RCC 7860 (cell line): Measurements from ENCODE around the gene ZNF337.
"Not testable (repeated sequence)": the region's sequence is repeated elsewhere in the genome, so short reads cannot be mapped to it uniquely, and the experiment has no call there.

Experiments used
- DNase-seq: peaks from one replicate; pipeline ENCODE4 v3.0.0-alpha.2; 2015; ENCODE audit warnings: low spot score
- FAIRE-seq: peaks from 2 replicates; lab custom pipeline; 2012; peaks lifted over from hg19 to GRCh38; lab: Jason Lieb, UNC

Gene ZNF337

DNA sequence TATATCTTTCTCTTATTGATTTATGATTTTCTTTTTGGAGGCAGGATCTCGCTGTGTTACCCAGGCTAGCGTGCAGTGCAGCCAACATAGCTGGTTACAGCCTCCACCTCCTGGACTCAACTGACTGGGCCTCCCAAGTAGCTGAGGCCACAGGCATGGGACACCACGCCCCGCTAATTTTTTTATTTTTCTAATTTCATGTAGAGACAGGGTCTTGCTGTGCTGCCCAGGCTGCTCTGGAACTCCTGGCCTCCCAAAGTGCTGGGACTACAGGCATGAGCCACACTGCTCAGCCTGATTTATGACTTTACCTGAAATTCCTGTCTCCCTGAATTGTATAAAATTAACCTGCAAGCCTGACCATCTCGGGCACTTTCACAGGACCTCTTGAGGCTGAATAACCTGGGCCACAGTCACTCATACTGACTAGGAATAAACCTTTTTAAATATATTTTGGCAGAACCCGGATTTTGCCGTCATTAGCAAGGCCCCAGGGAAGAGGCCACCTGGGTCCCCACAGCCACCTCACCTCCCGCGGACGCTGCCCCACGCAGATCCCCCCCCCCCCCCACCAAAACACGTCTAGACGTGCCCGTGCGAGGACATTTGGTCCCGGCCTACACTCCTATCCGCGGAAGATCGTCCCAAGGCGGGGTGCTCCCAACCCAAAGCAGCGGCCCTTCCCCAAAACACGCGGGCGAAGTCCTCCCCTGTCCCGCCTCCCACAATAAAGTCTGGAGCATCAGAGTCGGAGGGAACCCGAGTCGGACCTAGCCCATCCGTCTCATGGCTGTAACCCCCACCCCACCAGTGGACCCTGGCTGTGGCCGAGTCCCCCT is 902 bp downstream of the ZNF337 start:
- no peak for FAIRE-seq
- DNase-seq, result no peak

GRCh38 chr20:25692499-25692898 is 4.2 kb downstream of the ZNF337 start:
- DNase-seq, result no peak
- no peak for FAIRE-seq

DNA sequence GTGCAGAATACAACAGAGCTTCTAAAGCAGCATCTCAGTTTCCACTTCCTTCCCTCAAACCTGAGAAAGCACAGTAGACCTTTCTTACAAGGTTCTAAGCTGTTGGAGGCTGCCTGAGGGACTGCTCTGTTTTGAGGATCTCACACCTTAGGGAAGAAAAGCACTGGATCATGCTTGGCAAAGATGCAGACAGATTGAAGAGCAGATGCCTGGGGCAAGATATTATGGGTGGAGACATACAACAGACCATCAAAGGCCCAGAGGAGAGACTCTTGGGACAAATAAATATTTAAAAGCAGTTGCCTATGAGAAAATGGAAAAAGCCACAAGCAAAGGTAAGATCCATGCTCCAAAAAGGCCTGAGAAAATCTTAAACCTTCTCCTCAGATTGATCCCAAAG is 6.2 kb downstream of the ZNF337 start:
- DNase-seq (no peak), FAIRE-seq (no peak)

GRCh38 chr20:25686081-25687067 is 10.3 kb downstream of the ZNF337 start:
- no peak for DNase-seq
- FAIRE-seq, result no peak

- FAIRE-seq, result no peak
- DNase-seq, result no peak
Observed at GRCh38 chr20:25685276-25686080, 11.2 kb downstream of the ZNF337 start.

DNA sequence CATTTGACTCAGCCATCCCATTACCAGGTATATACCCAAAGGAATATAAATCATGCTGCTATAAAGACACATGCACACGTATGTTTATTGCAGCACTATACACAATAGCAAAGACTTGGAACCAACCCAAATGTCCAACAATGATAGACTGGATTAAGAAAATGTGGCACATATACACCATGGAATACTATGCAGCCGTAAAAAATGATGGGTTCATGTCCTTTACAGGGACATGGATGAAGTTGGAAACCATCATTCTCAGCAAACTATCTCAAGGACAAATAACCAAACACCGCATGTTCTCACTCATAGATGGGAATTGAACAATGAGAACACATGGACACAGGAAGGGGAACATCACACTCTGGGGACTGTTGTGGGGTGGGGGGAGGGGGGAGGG is 12.8 kb downstream of the ZNF337 start:
- not testable (repeated sequence) for DNase-seq, FAIRE-seq

DNA sequence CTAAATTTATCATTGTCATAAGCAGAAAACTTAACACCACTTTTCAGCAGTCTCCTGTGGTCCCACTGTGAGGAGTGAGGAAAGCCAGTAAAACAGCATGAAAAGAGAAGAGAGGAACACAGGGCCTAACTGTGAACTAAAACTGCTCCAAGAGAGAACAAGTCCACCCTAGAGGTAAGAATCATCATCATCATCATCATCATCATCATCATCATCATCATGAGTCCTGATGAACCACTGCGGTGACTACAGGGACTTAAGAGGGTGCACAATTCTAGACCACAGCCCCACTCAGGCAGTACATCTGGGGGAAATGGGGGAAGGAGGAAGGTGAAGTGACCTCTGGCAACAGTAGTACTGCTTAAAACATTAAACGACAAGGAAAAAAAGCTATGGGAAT is 13.6 kb downstream of the ZNF337 start:
- no peak for DNase-seq

GRCh38 chr20:25676164-25676809 is 20.4 kb downstream of the ZNF337 start:
- DNase-seq (peak; percentile 20), FAIRE-seq (no peak)

More for the DNA sequence above, 13.6 kb downstream of the ZNF337 start:
- FAIRE-seq, result no peak

DNA sequence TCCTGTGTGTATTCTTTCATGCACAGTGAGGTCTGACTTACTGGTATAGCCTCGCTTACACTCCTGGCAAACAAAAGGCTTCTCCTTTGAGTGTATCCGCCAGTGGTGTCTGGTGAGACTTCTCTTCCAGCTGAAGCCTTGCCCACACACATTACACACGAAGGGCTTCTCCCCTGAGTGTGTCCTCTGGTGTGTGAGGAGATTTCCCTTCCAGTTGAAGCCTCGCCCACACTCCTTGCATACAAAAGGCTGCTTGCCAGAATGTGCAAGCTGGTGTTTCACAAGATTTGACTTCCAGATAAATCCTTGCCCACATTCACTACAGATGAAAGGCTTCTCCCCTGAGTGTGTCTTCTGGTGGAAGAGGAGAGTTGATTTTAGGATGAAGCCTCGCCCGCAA is 21.5 kb downstream of the ZNF337 start:
- no peak for FAIRE-seq
- DNase-seq, result no peak

DNA sequence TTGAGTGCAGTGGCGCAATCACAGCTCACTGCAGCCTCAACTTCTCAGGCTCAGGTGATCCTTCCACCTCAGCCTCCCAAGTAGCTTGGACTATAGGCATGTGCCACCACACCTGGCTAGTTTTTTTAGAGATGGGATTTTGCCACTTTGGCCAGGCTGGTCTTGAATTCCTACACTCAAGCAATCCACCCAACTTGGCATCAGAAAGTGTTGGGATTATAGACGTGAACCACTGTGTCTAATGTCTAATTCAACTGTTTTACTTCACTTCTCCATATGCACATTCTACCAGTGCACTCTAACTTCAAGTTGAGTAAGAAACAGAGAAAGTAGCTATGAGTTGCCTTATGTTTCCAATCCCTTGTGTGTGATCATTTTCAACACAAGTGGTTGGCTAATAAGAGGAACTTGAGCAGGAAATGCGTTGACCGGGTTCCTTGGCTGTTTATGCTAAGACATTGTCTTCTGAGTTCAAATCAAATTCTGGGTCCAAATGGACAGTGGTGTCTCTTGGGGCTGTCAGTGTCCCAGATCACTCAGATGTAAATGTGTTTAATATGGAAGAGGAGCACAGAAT is 23.9 kb downstream of the ZNF337 start:
- FAIRE-seq (no peak), DNase-seq (no peak)

DNA sequence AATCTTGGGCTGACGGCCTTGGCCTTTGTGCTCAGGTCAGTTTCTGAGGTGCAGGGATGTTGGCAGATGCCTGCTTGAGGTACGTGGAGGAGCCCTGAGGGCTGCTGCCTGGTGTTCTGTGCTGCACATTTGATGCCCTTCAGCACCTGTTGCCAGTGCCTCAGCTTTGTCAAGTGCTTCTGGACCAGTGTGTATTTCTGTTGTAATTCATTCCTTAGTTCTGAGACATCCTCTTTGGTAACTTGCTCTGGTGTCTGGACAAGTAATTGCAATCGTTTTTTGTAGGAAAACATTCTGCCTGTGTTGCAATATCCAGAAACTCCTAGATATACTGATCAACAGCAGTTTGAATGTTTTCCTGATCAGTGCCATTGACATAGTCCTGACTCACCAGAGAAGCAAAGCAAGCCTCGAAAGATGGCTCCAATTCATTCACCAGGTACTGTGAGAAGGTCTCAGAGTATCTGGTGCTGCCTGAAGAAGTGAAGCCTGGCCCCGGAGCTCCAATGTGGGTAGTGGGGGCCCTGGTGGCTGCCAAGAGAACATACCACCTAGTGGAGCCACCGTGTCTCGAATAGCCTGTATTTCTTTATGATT is 26.7 kb downstream of the ZNF337 start:
- DNase-seq, result no peak
- FAIRE-seq, result no peak

- DNase-seq, result no peak
- FAIRE-seq, result no peak
Observed at GRCh38 chr20:25668446-25668845, 28.2 kb downstream of the ZNF337 start.

- DNase-seq (no peak), FAIRE-seq (no peak)
Observed at GRCh38 chr20:25659999-25660398, 36.7 kb downstream of the ZNF337 start.

GRCh38 chr20:25654487-25654886 is 42.2 kb downstream of the ZNF337 start:
- no peak for FAIRE-seq
- no peak for DNase-seq

GRCh38 chr20:25652866-25653265 is 43.8 kb downstream of the ZNF337 start:
- FAIRE-seq, DNase-seq: not testable (repeated sequence)

GRCh38 chr20:25644814-25645213 is 51.8 kb downstream of the ZNF337 start:
- no peak for DNase-seq
- no peak for FAIRE-seq

DNA sequence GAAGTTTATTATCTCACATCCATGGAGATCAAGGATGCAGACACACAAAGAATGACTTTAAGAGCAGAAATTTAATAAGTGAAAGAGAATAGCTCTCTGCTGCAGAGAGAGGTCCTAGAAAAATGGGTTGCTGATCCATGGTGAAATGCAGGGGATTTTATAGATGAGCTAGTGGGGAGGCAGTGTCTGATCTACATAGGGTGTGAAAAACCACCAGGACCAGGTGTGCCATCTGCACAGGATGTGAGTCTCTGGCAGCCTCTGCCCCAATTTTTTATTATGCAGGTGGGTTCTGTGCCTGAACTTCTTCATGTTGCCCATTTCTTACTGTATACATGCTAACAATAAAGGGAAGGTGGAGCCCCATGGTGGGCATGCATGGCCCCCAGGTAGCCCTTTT is 52.9 kb downstream of the ZNF337 start:
- no peak for DNase-seq
- FAIRE-seq, result no peak

GRCh38 chr20:25637247-25637646 is 59.4 kb downstream of the ZNF337 start:
- DNase-seq, result no peak
- FAIRE-seq, result no peak

DNA sequence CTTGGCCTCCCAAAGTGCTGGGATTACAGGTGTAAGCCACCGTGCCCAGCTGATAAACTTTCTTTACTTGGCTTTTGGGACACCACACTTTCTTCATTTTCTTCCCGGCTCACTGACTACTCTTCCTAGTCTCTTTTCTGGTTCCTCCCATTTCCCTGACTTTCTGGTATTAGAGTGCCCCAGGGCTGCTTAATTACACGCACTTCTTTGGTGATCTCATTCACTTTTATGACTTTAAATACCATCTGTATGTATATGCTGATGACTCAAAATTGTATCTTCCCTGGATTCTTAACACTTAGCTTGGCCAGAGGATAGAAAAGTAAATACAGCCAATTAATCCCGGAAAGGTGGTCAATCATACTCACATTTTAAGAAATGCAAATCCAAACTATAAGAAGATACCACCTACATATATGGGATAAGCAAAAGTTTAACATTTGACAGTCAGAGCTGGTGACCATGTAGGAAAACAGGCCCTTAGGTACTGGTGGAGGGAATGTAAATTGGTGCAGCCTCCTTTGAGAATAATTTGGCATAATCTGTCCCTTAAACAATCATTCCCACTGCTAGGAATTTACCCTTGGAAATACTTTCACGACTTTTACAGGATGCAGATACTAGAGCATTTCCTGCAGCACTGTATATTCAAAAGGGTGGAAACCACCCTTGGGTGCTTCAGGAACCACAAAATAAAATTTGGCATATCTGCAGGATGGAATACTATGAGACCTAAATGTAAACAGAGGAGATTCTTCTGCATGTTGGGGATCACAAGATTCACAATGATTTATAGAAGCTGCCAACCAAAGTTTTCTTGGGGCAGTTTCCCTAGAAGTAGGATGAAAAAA is 63.5 kb downstream of the ZNF337 start:
- FAIRE-seq, result no peak
- DNase-seq, result no peak
